H9 (cell line): ENCODE measurements around the gene RPS6KA6. TPM values are rescaled to one million over a fixed set of nuclear protein-coding genes. Genes with fewer than 3 reads are reported as not detected.

Experiments used
- DNase-seq: peaks from one replicate; pipeline ENCODE4 v3.0.0-alpha.2; 2017
- H2AFZ ChIP-seq: one replicate; pipeline ENCODE4 v1.6.1; 2013; ENCODE audit warnings: mild to moderate bottlenecking, low read length, control low read depth, moderate library complexity
- H2AK5ac ChIP-seq: 2 replicates; pipeline ENCODE4 v1.6.1; 2013; ENCODE audit warnings: low read length, control low read depth, mixed read lengths; ENCODE audit not compliant: insufficient read length
- H2BK120ac ChIP-seq: one replicate; pipeline ENCODE4 v1.6.1; 2013; ENCODE audit warnings: low read depth, mild to moderate bottlenecking, low read length, control low read depth, inconsistent platforms; ENCODE audit not compliant: poor library complexity, severe bottlenecking
- H2BK12ac ChIP-seq: 2 replicates; pipeline ENCODE4 v1.6.1; 2013; ENCODE audit warnings: low read length, control low read depth, mixed read lengths, low read depth; ENCODE audit not compliant: insufficient read length
- H2BK15ac ChIP-seq: 2 replicates; pipeline ENCODE4 v1.6.1; 2013; ENCODE audit warnings: low read depth, low read length, control low read depth
- H2BK20ac ChIP-seq: one replicate; pipeline ENCODE4 v1.6.1; 2013; ENCODE audit warnings: low read depth, mild to moderate bottlenecking, low read length, control low read depth, inconsistent platforms; ENCODE audit not compliant: poor library complexity, severe bottlenecking
- H2BK5ac ChIP-seq: 2 replicates; pipeline ENCODE4 v1.6.1; 2013; ENCODE audit warnings: low read length, control low read depth, mixed read lengths; ENCODE audit not compliant: insufficient read length
- H3K14ac ChIP-seq: 2 replicates; pipeline ENCODE4 v1.6.1; 2013; ENCODE audit warnings: low read length, control low read depth; ENCODE audit not compliant: insufficient read depth
- H3K18ac ChIP-seq: 2 replicates; pipeline ENCODE4 v1.6.1; 2013; ENCODE audit warnings: low read depth, mild to moderate bottlenecking, mixed read lengths, low read length, control low read depth; ENCODE audit not compliant: insufficient read length
- H3K23ac ChIP-seq: 2 replicates; pipeline ENCODE4 v1.6.1; 2013; ENCODE audit warnings: low read length, control low read depth, mixed read lengths, low read depth; ENCODE audit not compliant: insufficient read length
- H3K23me2 ChIP-seq: 2 replicates; pipeline ENCODE4 v1.6.1; 2013; ENCODE audit warnings: low read depth, mild to moderate bottlenecking, mixed read lengths, low read length, control low read depth; ENCODE audit not compliant: insufficient read length, poor library complexity, severe bottlenecking
- H3K27ac ChIP-seq: 2 replicates; pipeline ENCODE4 v1.5.1; 2013; ENCODE audit warnings: low read length, control low read depth, mixed read lengths, low read depth; ENCODE audit not compliant: insufficient read length
- H3K27me3 ChIP-seq: 2 replicates; pipeline ENCODE4 v1.6.1; 2013; ENCODE audit warnings: low read length, control low read depth, inconsistent platforms; ENCODE audit not compliant: insufficient read depth
- H3K4ac ChIP-seq: 2 replicates; pipeline ENCODE4 v1.6.1; 2013; ENCODE audit warnings: low read depth, mild to moderate bottlenecking, control low read depth, inconsistent platforms, low read length, moderate library complexity
- H3K4me1 ChIP-seq: 2 replicates; pipeline ENCODE4 v1.6.1; 2013; ENCODE audit warnings: low read length, control low read depth, inconsistent platforms; ENCODE audit not compliant: insufficient read depth
- H3K4me2 ChIP-seq: 2 replicates; pipeline ENCODE4 v1.6.1; 2013; ENCODE audit warnings: low read length, control low read depth, mixed read lengths; ENCODE audit not compliant: insufficient read length, insufficient read depth
- H3K56ac ChIP-seq: 2 replicates; pipeline ENCODE4 v1.6.1; 2013; ENCODE audit warnings: low read depth, mild to moderate bottlenecking, mixed read lengths, low read length, control low read depth; ENCODE audit not compliant: insufficient read length
- H3K79me1 ChIP-seq: 2 replicates; pipeline ENCODE4 v1.6.1; 2013; ENCODE audit warnings: low read depth, mild to moderate bottlenecking, moderate library complexity, low read length, control low read depth, inconsistent platforms; ENCODE audit not compliant: insufficient read depth, poor library complexity, severe bottlenecking
- H3K79me2 ChIP-seq: 2 replicates; pipeline ENCODE4 v1.6.1; 2013; ENCODE audit warnings: low read length, control low read depth, inconsistent platforms; ENCODE audit not compliant: insufficient read depth
- H3K9ac ChIP-seq: 2 replicates; pipeline ENCODE4 v1.6.1; 2013; ENCODE audit warnings: low read length, control low read depth, mixed read lengths; ENCODE audit not compliant: insufficient read length; ENCODE audit errors: extremely low read depth
- H3K9me3 ChIP-seq: one replicate; pipeline ENCODE4 v1.6.1; 2013; ENCODE audit warnings: low read depth, low read length, inconsistent platforms; ENCODE audit not compliant: control insufficient read depth
- H3T11ph ChIP-seq: one replicate; pipeline ENCODE4 v1.6.1; 2013; ENCODE audit warnings: mild to moderate bottlenecking, low read length, control low read depth, inconsistent platforms
- H4K20me1 ChIP-seq: one replicate; pipeline ENCODE4 v1.6.1; 2013; ENCODE audit not compliant: control insufficient read depth, insufficient read length, insufficient read depth
- H4K5ac ChIP-seq: 2 replicates; pipeline ENCODE4 v1.6.1; 2013; ENCODE audit warnings: low read depth, mild to moderate bottlenecking, mixed read lengths, low read length, control low read depth; ENCODE audit not compliant: insufficient read length
- H4K8ac ChIP-seq: replicated peaks from 2 replicates; pipeline ENCODE4 v1.6.1; 2013; ENCODE audit warnings: low read length, control low read depth, mixed read lengths, low read depth; ENCODE audit not compliant: insufficient read length
- H4K91ac ChIP-seq: 2 replicates; pipeline ENCODE4 v1.6.1; 2013; ENCODE audit warnings: low read depth, mild to moderate bottlenecking, moderate library complexity, mixed read lengths, low read length, control low read depth; ENCODE audit not compliant: insufficient read length
- H3K27ac Mint-ChIP-seq, 3 experiments: 2 replicates in 2 of 3; 3 replicates in 1 of 3; pipeline ENCODE4 v1.8.0; 2020 to 2021; ENCODE audit warnings: mixed read lengths in 3 of 3, mild to moderate bottlenecking in 1 of 3, moderate library complexity in 1 of 3
- H3K27me3 Mint-ChIP-seq: 2 replicates; pipeline ENCODE4 v1.8.0; 2021; ENCODE audit warnings: low read depth, mild to moderate bottlenecking, moderate library complexity, mixed read lengths
- H3K36me3 Mint-ChIP-seq, 3 experiments: 2 replicates in 2 of 3; 3 replicates in 1 of 3; pipeline ENCODE4 v1.8.0; 2020 to 2021; ENCODE audit warnings: low read depth in 3 of 3, mixed read lengths in 3 of 3; ENCODE audit not compliant: insufficient read depth in 1 of 3
- H3K4me1 Mint-ChIP-seq, 2 experiments: 2 replicates each; pipeline ENCODE4 v1.8.0; 2020; ENCODE audit warnings: mixed read lengths in 2 of 2
- H3K4me3 Mint-ChIP-seq, 2 experiments: 2 replicates in 1 of 2; 3 replicates in 1 of 2; pipeline ENCODE4 v1.8.0; 2020 to 2021; ENCODE audit warnings: mild to moderate bottlenecking in 2 of 2, mixed read lengths in 2 of 2, moderate library complexity in 1 of 2
- H3K9me3 Mint-ChIP-seq, 2 experiments: 2 replicates in 1 of 2; 3 replicates in 1 of 2; pipeline ENCODE4 v1.8.0; 2020; ENCODE audit warnings: mild to moderate bottlenecking in 2 of 2, mixed read lengths in 2 of 2, moderate library complexity in 1 of 2
- WGBS: extraction: QIAGEN DNeasy Blood & Tissue Kit; methylation state at CpG from one replicate; pipeline ENCODE4 v1.1.7; 2013; ENCODE audit warnings: missing lambda C conversion rate, low lambda C conversion rate, mixed read lengths; ENCODE audit not compliant: insufficient read length; ENCODE audit errors: extremely low coverage; 5-methylcytosine and 5-hydroxymethylcytosine counted together
- total RNA-seq: library from RNA; stranded (reverse); gene quantifications from 2 replicates; pipeline ENCODE4 v1.2.1, GENCODE V29; 2021
- TF ChIP-seq, protein P1 (sequence below): fragments of 200-600 bp; sonication (generic); conservative IDR thresholded peaks from 3 replicates; pipeline ENCODE4 v1.8.0; 2021; ENCODE audit warnings: antibody characterized with exemption, mild to moderate bottlenecking

Gene RPS6KA6
- total RNA-seq, 1 experiment from 2014 or later: 12.1 TPM

DNA sequence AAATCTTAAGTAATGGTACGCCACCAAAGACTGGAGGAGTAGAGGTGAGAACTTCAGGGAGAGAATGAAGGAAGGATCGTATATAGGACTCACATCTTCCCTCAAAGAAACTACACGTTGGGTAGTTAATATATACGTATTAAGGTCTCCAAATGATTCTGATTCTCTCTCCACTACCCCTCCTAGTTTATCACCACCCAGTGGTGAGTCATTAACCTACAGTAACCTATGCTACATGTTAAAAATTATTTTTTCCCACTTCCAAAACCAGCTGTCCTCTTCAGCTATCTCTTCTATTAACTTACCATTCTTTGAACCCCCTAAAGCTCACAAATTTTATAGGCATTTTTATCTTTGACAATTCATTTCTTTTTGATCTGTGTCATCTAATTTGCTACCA is 69.7 kb downstream of the RPS6KA6 start:
- Histone ChIP-seq H3K4ac (no peak overlapping the region), H3K27ac (no peak overlapping the region), H3K23me2 (no peaks in the 10 kb centered on the region), H2BK20ac (no peak overlapping the region), H3T11ph (no peak overlapping the region), H2AFZ (no peak overlapping the region), H2AK5ac (no peak overlapping the region), H3K18ac (no peak overlapping the region), H2BK15ac (no peak overlapping the region), H3K9me3 (no peaks in the 10 kb centered on the region), H4K5ac (no peak overlapping the region), H4K8ac (no peak overlapping the region), H3K9ac (no peak overlapping the region), H3K56ac (no peak overlapping the region), H3K4me1 (no peaks in the 10 kb centered on the region), H3K27me3 (no peaks in the 10 kb centered on the region), H2BK5ac (no peak overlapping the region), H2BK12ac (no peak overlapping the region), H2BK120ac (no peak overlapping the region), H3K23ac (no peak overlapping the region), H4K20me1 (no peaks in the 10 kb centered on the region), H3K79me1 (no peaks in the 10 kb centered on the region), H3K79me2 (no peaks in the 10 kb centered on the region), H3K4me2 (no peak overlapping the region), H4K91ac (no peak overlapping the region), H3K14ac (no peak overlapping the region)
- Mint-ChIP-seq H3K27me3 (no peaks in the 10 kb centered on the region; the same call in 1 of the 2 replicates), H3K9me3 (peaks cover 48 to 52% of the 10 kb centered on the region in 2 experiments), H3K4me3 (no peak overlapping the region), H3K36me3 (peaks cover 18 to 23% (median 19%) of the 10 kb centered on the region in 3 experiments), H3K4me1 (no peaks in the 10 kb centered on the region), H3K27ac (no peak overlapping the region)
- TF ChIP-seq, protein P1, sequence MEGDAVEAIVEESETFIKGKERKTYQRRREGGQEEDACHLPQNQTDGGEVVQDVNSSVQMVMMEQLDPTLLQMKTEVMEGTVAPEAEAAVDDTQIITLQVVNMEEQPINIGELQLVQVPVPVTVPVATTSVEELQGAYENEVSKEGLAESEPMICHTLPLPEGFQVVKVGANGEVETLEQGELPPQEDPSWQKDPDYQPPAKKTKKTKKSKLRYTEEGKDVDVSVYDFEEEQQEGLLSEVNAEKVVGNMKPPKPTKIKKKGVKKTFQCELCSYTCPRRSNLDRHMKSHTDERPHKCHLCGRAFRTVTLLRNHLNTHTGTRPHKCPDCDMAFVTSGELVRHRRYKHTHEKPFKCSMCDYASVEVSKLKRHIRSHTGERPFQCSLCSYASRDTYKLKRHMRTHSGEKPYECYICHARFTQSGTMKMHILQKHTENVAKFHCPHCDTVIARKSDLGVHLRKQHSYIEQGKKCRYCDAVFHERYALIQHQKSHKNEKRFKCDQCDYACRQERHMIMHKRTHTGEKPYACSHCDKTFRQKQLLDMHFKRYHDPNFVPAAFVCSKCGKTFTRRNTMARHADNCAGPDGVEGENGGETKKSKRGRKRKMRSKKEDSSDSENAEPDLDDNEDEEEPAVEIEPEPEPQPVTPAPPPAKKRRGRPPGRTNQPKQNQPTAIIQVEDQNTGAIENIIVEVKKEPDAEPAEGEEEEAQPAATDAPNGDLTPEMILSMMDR: no peak; the same call in 2 of the 3 replicates
- DNase-seq: no peak
- no CpG with 5 or more reads among the region's 4 CpGs for WGBS
